K562 (cell line): ENCODE measurements around the gene POLR1H.

Source experiments
- CTCF ChIP-seq, 3 experiments: IDR thresholded peaks in 2 of 3; conservative IDR thresholded peaks in 1 of 3; 2 replicates each; pipeline ENCODE4 v1.5.1; 2011 to 2012; ENCODE audit warnings: low read length in 3 of 3, mild to moderate bottlenecking in 3 of 3, control low read depth in 2 of 3, improper control_type of control experiment in 1 of 3, inconsistent platforms in 1 of 3, low read depth in 1 of 3, mixed read lengths in 1 of 3, moderate library complexity in 1 of 3; ENCODE audit not compliant: insufficient read depth in 2 of 3
- EGR1 ChIP-seq: fragments of 450-650 bp; conservative IDR thresholded peaks from 2 replicates; pipeline ENCODE4 v1.6.1; 2017; ENCODE audit warnings: mild to moderate bottlenecking
- JUN ChIP-seq, 2 experiments: sonication (generic) in 1 of 2; formaldehyde crosslinking in 1 of 2; IDR thresholded peaks; 2 replicates each; pipeline versions ENCODE4 v1.6.1 to v1.8.0; 2012 to 2022; ENCODE audit warnings: borderline replicate concordance in 2 of 2, mild to moderate bottlenecking in 2 of 2, improper control_type of control experiment in 1 of 2, low read depth in 1 of 2, low read length in 1 of 2, missing genetic modification reagents in 1 of 2
- MTA2 ChIP-seq: fragments of 450-650 bp; IDR thresholded peaks from 2 replicates; pipeline ENCODE4 v1.6.1; 2016; ENCODE audit warnings: low read depth
- RAD51 ChIP-seq: fragments of 450-650 bp; IDR thresholded peaks from 2 replicates; pipeline ENCODE4 v1.7.1; 2016; ENCODE audit warnings: low read depth, mild to moderate bottlenecking, borderline replicate concordance
- RBM25 ChIP-seq: fragments of 200-400 bp; formaldehyde crosslinking; IDR thresholded peaks from 2 replicates; pipeline ENCODE4 v1.6.1; 2018; ENCODE audit warnings: low read length, low read depth, moderate library complexity; ENCODE audit not compliant: severe bottlenecking
- ZBTB1 ChIP-seq: sonication (generic); formaldehyde crosslinking; IDR thresholded peaks from 2 replicates; pipeline ENCODE4 v1.8.1; 2023; ENCODE audit warnings: missing genetic modification reagents, low read depth, mild to moderate bottlenecking, borderline replicate concordance
- ZMIZ1 ChIP-seq, 2 experiments: fragments of 150-350 bp in 1 of 2; IDR thresholded peaks; 2 replicates each; pipeline ENCODE4 v1.6.1; 2012 to 2016; ENCODE audit warnings: low read depth in 2 of 2, low read length in 2 of 2, mild to moderate bottlenecking in 1 of 2, moderate library complexity in 1 of 2
- ZNF766 ChIP-seq: fragments of 200-800 bp; sonication (Bioruptor generic); conservative IDR thresholded peaks from 2 replicates; pipeline ENCODE4 v1.6.1; 2016; ENCODE audit warnings: missing genetic modification characterization, missing compliant biosample characterization

- no peak for TF ChIP-seq RAD51
- no peak for TF ChIP-seq ZNF766
- no peak for TF ChIP-seq MTA2
- TF ChIP-seq ZMIZ1 (IDR thresholded peaks at IDR 0.05; ENCODE audit: low read depth in 2 of 2, low read length in 2 of 2), result no peak
- no peak for TF ChIP-seq ZBTB1
- no peak for TF ChIP-seq EGR1
- TF ChIP-seq CTCF (IDR thresholded peaks at IDR 0.05 in 2 of 3, conservative IDR thresholded peaks at IDR 0.05 in 1 of 3; ENCODE audit: insufficient read depth in 2 of 3, low read depth in 1 of 3, low read length in 3 of 3), result no peak
- TF ChIP-seq JUN (IDR thresholded peaks at IDR 0.05; ENCODE audit: borderline replicate concordance, low read depth, low read length), result no peak
- TF ChIP-seq JUN (CRISPR knock-in tag; IDR thresholded peaks at IDR 0.05; ENCODE audit: borderline replicate concordance), result no peak
- no peak for TF ChIP-seq RBM25
Measured at GRCh38 chr6:30113003-30113759, 52.1 kb downstream of the POLR1H start, which contains the start of gene TRIM31.
